GF-D8 (cell line): ENCODE measurements around the gene FAM90A26.
"Not testable (repeated sequence)": the region's sequence is repeated elsewhere in the genome, so short reads cannot be mapped to it uniquely, and the experiment has no call there.

Experiments used
- DNase-seq: peaks from one replicate; lab custom pipeline; 2025; lab: John Stamatoyannopoulos, UW

The FAM90A26 gene

GRCh38 chr4:9160046-9160445 lies 10.2 kb upstream of the FAM90A26 start:
- DNase-seq: not testable (repeated sequence)

- DNase-seq: not testable (repeated sequence)
Measured at GRCh38 chr4:9165990-9166389, 4.2 kb upstream of the FAM90A26 start.

DNA sequence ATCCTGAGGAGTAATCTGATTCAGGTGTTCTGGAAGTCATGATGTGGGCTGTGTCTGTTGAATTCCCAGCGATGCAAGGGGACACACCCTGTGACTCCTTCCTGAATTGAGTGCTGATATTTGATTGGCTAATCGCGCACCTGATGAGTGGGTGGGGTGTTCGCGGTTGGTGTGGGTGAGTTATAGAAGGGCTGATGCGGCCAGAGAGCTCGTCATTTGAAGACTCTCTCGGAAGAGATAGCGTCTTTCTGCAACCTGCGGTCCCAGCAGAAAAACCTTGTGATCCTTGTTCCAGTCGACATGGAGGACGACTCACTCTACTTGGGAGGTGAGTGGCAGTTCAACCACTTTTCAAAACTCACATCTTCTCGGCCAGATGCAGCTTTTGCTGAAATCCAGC lies 40.1 kb downstream of the FAM90A26 start, which contains the start of gene USP17L10:
Gene USP17L10, plus strand, starts transcription at position 301 of the 400 bp plus-strand sequence. Its CDS starts 0 bp downstream, at position 301.
- DNase-seq: not testable (repeated sequence)

DNA sequence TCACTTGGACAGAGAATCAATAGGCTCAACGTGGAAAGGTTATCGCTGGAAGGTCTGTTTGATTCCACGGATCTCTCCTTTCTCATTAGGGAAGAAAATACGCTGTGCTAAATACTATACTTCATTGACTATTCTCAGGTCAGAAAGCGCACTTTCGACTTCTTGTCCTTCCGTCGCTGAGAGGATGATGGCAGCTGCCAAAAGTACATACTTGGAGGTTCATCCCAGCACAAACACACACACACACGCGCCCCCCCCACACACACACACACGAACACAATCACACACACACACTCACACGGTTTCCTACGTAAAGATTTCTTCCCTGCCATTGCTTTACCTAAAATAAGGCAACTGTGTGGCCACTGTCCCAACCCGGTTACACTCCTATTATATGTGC lies 44.5 kb downstream of the FAM90A26 start:
- DNase-seq: not testable (repeated sequence)

DNA sequence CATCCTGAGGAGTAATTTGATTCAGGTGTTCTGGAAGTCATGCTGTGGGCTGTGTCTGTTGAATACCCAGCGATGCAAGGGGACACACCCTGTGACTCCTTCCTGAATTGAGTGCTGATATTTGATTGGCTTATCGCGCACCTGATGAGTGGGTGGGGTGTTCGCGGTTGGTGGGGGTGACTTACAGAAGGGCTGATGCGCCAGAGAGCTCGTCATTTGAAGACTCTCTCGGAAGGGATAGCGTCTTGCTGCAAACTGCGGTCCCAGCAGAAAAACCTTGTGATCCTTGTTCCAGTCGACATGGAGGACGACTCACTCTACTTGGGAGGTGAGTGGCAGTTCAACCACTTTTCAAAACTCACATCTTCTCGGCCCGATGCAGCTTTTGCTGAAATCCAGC lies 44.9 kb downstream of the FAM90A26 start, which contains the start of gene USP17L11:
Gene USP17L11, plus strand, starts transcription at position 301 of the 400 bp plus-strand sequence. Its CDS starts 0 bp downstream, at position 301.
- DNase-seq: not testable (repeated sequence)

GRCh38 chr4:9219852-9220251 lies 49.6 kb downstream of the FAM90A26 start, which contains the start of gene USP17L12:
TSS of gene USP17L12 (plus strand) at chr4:9220152. CDS start at chr4:9220152, 0 bp downstream.
- DNase-seq: not testable (repeated sequence)

GRCh38 chr4:9224596-9224995 lies 54.4 kb downstream of the FAM90A26 start, which contains the start of gene USP17L13:
TSS of gene USP17L13 (plus strand) at chr4:9224896. CDS start at chr4:9224896, 0 bp downstream.
- not testable (repeated sequence) for DNase-seq
